Stimulated activated CD8-positive, alpha-beta memory T cell treated with anti-CD3 and anti-CD28 coated beads, Interleukin-12 subunit alpha, Interleukin-12 subunit beta, amount 100 ng/mL, for 1 hour (primary cell): ENCODE measurements around the gene GPR21.

ENCODE experiments used
- DNase-seq: peaks from one replicate; pipeline ENCODE4 v3.0.0-alpha.2; 2020; ENCODE audit warnings: low read depth

GPR21 gene

DNA sequence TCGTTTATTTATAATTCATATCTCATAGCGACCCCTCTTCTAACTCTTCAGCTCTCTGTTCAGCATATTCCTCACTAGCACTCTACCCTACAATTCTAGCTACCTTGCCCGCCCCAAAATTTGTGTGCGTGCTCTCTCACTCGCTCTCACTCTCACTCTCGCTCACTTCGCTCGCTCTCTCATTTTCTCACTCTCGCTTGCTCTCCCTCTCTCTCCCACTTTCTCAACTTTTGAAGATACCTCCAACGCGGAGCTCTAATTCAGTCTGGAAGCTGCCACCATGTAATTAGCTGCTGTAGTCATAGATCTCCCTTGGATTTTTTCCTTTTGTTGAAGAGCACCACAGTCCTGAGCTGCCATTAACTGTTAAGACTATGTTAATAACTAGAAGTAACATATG lies 30.4 kb downstream of the GPR21 start:
- DNase-seq: no peak

DNA sequence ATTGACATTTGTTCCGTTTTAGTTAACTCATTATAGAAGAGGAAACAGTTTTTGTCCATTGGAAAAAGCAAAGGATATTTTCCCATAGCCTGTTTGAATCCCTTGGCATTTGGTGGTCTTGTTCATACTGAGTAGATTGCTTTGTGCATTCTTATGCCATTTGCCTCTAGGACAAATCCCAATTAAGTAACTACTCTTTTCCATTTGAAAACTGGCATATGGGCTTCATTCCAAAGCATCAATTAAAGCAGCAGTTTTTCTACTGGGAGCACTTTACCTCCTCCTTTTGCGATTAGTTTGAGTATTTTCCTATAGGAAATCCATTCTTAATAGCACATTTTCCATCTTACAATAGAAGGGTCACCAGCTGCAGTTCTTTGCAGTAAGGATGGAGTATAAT lies 31.2 kb downstream of the GPR21 start:
- no peak for DNase-seq

DNA sequence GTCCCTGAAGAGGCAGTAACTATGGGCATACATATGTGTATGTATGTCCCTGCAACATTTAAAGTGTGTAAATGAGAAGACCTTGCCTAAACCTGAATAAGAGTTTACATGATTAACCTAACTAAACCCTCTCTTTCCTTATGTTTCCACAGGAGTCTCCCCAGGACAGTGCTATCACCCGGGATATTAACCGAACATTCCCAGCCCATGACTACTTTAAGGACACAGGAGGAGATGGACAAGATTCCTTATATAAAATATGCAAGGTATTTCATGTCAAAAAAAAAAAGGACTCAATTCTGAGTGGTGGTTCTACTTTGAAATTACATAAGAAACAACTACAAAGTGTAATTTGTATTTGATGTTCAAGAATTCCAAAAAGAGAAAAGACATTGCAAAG lies 31.7 kb downstream of the GPR21 start:
- no peak for DNase-seq

DNA sequence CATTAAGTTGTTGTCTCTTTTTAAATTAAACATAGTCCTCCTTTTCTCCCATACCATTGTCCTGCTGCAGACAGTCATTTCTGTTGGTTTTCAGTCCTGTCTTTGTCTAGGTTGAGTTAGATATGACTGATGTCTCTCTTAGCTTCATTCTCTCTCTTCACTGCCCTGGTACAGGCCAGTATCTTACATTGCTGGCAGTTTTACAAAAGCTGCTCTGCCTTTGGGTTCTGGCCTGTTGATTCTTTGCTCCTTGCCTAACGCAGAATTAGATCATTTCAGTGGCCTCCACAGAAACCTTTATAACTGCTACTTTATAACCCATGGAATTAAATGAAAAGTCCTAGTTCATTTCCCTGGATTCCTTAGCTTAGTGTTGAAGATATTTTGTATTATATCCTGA lies 33.7 kb downstream of the GPR21 start:
- DNase-seq: no peak

DNA sequence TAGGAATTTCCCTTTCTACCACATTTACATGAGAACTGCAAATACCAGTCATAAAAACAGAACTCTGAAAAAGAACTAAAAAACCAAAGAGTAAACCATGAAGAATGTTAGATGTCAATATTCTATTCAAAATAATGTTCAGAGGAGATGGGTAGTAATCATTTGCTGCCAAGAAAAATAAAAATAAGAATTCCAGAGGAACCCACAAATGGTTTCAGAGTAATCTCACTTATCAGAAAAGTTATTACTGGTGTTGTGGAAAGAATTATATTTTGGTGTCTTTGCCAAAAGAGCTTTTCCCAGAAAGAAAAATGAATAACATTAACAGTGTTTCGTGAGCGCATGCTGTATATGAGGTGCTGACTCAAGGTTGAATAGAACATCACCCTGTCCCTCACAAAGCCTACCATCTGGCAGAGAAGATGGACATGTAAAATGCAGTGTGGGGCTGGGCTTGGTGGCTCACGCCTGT lies 35.6 kb downstream of the GPR21 start:
- DNase-seq: no peak

DNA sequence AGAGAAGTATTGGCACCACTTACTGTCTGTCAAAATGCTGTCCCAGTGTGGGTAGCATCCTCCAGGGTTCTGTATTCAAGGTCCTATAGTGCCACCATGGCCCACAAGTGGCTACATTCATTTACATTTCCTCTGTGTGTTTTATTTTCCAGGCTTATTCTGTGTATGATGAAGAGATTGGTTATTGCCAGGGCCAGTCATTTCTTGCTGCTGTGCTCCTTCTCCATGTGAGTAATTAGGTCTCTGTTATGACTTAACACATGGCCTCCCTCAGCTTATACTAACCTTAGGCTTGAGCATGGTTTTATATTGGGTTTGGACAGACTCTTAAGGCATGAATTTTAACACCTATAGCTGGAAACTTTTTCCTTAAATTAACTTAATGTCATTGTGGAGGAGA lies 36.7 kb downstream of the GPR21 start:
- DNase-seq: no peak

DNA sequence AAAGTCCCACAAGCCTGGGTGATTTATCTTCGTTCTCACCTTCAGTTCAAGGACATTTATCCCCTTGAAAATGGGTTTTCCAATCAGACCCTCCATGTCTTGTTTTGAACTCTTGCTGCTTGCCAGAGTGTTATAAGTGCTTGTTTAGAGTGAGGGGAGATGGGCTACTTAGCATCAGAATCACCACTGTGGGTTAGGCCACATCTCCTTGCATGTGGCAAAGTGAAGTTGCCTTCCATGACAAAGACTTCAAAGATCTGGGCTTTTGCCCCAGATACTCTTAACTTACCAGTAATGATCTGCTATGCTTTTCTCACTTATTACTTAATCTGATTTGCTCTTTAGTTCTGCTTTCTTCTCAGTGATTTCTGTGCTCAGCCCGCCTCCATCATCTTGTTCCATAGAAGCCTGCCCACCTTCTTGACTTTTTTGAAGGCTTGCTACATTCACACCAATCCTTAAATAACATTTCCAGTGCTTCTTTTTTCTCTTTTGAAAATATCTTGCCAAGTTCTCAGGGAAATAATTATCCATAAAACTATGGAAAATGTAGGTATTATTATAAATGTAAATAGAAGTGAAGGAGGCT lies 39.0 kb downstream of the GPR21 start:
- no peak for DNase-seq

DNA sequence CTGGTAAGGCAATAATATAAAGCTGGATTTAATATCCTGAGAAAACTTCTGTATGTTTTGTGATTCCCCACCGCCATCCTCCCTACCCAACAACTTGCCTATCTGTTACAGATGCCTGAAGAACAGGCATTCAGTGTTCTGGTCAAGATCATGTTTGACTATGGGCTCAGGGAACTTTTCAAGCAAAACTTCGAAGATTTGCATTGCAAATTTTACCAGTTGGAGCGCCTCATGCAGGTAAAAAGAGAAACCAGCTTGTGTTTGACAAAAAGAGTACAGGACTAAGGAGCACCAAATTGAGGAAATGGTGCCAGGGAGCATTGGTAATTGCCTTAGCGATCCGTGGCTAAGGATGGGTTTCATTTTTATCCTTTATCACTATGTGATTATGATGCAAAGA lies 40.0 kb downstream of the GPR21 start:
- DNase-seq: no peak

DNA sequence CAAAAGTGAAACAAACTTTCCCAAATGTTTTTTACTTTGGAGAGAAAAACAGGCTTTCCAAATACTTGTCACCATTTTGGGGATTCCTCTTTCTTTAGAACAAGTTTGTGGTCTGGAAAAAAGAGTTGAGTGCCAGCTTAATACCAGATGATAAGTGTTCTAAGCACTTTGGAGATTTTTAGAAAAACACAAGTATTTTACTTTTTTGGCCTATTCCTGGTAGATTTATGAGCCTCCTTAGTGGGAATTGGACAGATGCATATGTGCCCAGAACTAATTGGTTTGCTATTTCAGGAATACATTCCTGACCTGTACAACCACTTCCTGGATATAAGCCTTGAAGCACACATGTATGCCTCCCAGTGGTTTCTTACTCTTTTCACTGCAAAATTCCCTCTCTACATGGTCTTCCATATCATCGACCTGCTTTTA lies 40.5 kb downstream of the GPR21 start:
- DNase-seq: no peak

DNA sequence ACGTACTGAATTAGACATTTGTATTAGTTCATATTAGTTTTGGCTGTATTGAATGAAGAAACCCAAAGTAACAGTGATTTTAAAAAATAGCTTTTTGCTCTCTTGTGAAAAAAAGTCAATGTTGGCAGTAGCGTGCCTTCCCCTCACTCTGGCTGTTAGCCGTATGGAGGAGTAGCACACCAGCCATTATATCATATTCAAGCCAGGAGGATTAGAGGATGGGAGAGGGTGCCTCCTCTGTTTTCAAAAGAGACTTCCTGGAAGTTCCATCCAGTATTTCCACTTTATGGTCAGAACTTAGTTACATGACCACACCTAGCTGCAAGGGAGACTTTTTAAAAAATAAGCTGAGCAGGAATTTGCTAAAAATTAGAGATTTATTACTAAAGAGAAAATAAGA lies 41.2 kb downstream of the GPR21 start:
- no peak for DNase-seq

DNA sequence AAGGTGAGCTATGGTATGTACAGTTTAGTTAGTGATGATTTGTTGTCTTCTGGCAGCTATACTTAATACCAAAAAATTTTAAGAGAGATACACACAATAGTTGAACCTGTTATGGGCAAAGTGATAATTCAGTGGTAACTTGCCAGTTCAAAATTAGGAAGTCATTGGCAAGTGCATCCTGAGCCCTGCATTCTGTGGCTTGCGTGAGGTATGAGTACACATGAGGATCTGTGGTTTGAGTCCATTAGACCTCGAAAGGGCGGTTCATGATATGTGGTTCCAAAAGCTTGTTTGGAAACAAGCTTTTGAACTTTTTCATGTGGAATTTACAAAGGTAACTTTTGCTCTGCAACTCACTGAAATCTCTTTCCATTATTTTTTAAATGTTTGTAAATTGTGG lies 47.0 kb downstream of the GPR21 start:
- DNase-seq: no peak

DNA sequence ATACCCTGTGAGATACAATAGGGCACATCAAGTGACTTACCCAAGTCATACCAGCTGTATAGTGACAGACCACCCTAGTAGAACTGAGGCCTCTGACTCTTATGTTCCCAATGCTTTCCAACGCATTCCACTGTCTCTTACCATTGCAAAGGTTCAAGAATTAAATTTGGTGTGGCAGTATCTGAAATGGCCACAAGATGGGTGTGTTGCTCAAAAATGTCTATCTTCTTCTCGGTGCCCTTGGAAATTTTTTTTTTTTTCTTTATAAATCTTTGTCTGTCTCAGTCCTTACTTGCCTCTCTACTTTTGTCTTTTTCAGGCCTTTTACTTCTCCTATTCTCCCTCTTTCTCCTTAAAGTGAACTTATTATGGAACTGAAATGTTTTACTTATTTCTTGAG lies 48.4 kb downstream of the GPR21 start:
- no peak for DNase-seq

DNA sequence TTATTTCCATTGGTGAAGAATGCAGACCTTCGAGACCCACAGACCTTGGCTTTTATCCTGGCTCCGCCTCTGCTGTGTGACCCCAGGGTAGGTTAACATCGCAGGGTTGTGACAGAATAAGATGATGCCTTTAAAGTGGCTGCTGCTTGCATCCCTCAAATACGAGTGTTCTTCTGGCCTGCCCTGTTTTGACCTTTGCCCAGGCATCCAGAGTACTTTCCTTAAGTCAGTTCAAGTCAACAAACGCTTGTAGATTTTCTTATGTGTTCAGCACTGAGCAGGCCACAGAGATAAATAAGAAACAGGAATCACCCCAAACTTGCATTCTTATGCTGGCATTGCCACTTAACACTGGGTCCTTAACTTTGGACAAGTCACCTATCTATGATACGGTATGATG lies 50.2 kb downstream of the GPR21 start:
- DNase-seq: no peak

DNA sequence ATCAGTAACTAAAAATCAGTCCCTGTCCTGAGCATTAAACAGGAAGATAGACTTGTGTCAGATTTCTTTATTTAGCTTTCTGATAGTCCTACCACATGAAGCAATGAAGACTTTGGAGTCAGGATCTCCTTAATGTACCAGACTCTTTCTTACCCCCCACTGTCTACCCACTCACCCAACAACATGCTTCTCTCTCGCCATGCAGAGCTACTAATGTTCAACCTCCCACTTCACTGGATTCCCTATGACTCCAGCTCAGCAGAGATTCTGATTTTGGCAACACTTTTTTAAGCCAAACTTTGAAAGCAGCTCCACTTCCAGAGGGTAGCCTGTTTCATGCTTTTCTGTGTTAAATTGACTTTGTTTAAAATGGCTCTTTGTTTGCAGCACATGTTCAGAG lies 50.8 kb downstream of the GPR21 start:
- DNase-seq: no peak
